ENCODE measurements around the gene B9D1. TPM values are rescaled to one million over a fixed set of nuclear protein-coding genes. Genes with fewer than 3 reads are reported as not detected.

B9D1 gene
- total RNA-seq, 2 experiments from 2014 or later, result 21.1 to 38.1 TPM

- no peak overlapping the region for H2AFZ ChIP-seq (ENCODE audit: low read length)
- intact Hi-C loops (cut with micrococcal nuclease; ENCODE audit: unreplicated experiment), result no loop called here
- DNase-seq (ENCODE audit: low spot score), result no peak
- H4K20me1 ChIP-seq (ENCODE audit: insufficient read depth, low read length), result no peaks in the 10 kb centered on the region
- peaks cover 5% of the 10 kb centered on the region; the same call in 1 of the 2 replicates for H3K36me3 ChIP-seq (ENCODE audit: insufficient read depth, low read length)
- peaks cover 79% of the 10 kb centered on the region for H3K4me1 ChIP-seq (ENCODE audit: insufficient read depth, low read length, poor library complexity, severe bottlenecking)
- no peaks in the 10 kb centered on the region for H3K79me2 ChIP-seq (ENCODE audit: insufficient read depth, low read depth, low read length)
- no peak overlapping the region for H3K27ac ChIP-seq (ENCODE audit: low read depth, low read length, poor library complexity, severe bottlenecking)
- TF ChIP-seq EZH2phosphoT487 (IDR thresholded peaks at IDR 0.05; ENCODE audit: borderline replicate concordance, low read depth, low read length) (no peak), CTCF (conservative IDR thresholded peaks at IDR 0.05; ENCODE audit: low read length) (no peak)
- H3K9me2 ChIP-seq (ENCODE audit: insufficient read depth, low read length), result no peaks in the 10 kb centered on the region
- H3K4me3 ChIP-seq (ENCODE audit: low read depth, low read length, poor library complexity, severe bottlenecking), result no peak overlapping the region
- CTCF ChIA-PET (ENCODE audit: unreplicated experiment), result no interaction called here
- no TSS peak for BruUV-seq (replicated peaks)
- H3K4me2 ChIP-seq (ENCODE audit: low read length), result no peak overlapping the region
- POLR2A ChIA-PET, result no interaction called here
- H3K9me3 ChIP-seq (ENCODE audit: low read length), result no peaks in the 10 kb centered on the region
Measured at GRCh38 chr17:19313066-19313745, 49.3 kb downstream of the B9D1 start.

GRCh38 chr17:19312406-19312805 lies 50.1 kb downstream of the B9D1 start:
- BruUV-seq (replicated peaks), result no TSS peak
- ChIA-PET CTCF (ENCODE audit: unreplicated experiment) (no interaction called here), POLR2A (no interaction called here)
- Histone ChIP-seq H3K36me3 (ENCODE audit: insufficient read depth, low read length) (peaks cover 5% of the 10 kb centered on the region; the same call in 1 of the 2 replicates), H3K79me2 (ENCODE audit: insufficient read depth, low read depth, low read length) (no peaks in the 10 kb centered on the region), H3K9me3 (ENCODE audit: low read length) (no peaks in the 10 kb centered on the region), H2AFZ (ENCODE audit: low read length) (no peak overlapping the region), H3K27ac (ENCODE audit: low read depth, low read length, poor library complexity, severe bottlenecking) (no peak overlapping the region), H3K4me1 (ENCODE audit: insufficient read depth, low read length, poor library complexity, severe bottlenecking) (peaks cover 79% of the 10 kb centered on the region), H3K4me3 (ENCODE audit: low read depth, low read length, poor library complexity, severe bottlenecking) (no peak overlapping the region), H3K4me2 (ENCODE audit: low read length) (no peak overlapping the region), H3K9me2 (ENCODE audit: insufficient read depth, low read length) (no peaks in the 10 kb centered on the region), H4K20me1 (ENCODE audit: insufficient read depth, low read length) (no peaks in the 10 kb centered on the region)
- no peak for DNase-seq (ENCODE audit: low spot score)
- TF ChIP-seq EZH2phosphoT487 (IDR thresholded peaks at IDR 0.05; ENCODE audit: borderline replicate concordance, low read depth, low read length) (no peak), CTCF (conservative IDR thresholded peaks at IDR 0.05; ENCODE audit: low read length) (no peak)
- intact Hi-C loops (cut with micrococcal nuclease; ENCODE audit: unreplicated experiment), result no loop called here

- TF ChIP-seq CTCF (conservative IDR thresholded peaks at IDR 0.05; ENCODE audit: low read length) (no peak), EZH2phosphoT487 (IDR thresholded peaks at IDR 0.05; ENCODE audit: borderline replicate concordance, low read depth, low read length) (no peak)
- intact Hi-C loops (cut with micrococcal nuclease; ENCODE audit: unreplicated experiment), result no loop called here
- CTCF ChIA-PET (ENCODE audit: unreplicated experiment), result no interaction called here
Measured at GRCh38 chr17:19311421-19312215, 50.9 kb downstream of the B9D1 start.

More at GRCh38 chr17:19311421-19312215, 50.9 kb downstream of the B9D1 start:
- POLR2A ChIA-PET, result interaction anchor here (0.6 kb wide), 1 partner anchor 66 kb away, joined by 3 read pairs; no protein-coding TSS in a partner anchor
- no peak overlapping the region for H3K4me3 ChIP-seq (ENCODE audit: low read depth, low read length, poor library complexity, severe bottlenecking)
- peaks cover 79% of the 10 kb centered on the region for H3K4me1 ChIP-seq (ENCODE audit: insufficient read depth, low read length, poor library complexity, severe bottlenecking)
- H4K20me1 ChIP-seq (ENCODE audit: insufficient read depth, low read length), result no peaks in the 10 kb centered on the region
- no peaks in the 10 kb centered on the region for H3K79me2 ChIP-seq (ENCODE audit: insufficient read depth, low read depth, low read length)
- H3K27ac ChIP-seq (ENCODE audit: low read depth, low read length, poor library complexity, severe bottlenecking), result no peak overlapping the region
- no TSS peak for BruUV-seq (replicated peaks)
- H3K9me2 ChIP-seq (ENCODE audit: insufficient read depth, low read length), result no peaks in the 10 kb centered on the region
- no peak overlapping the region for H2AFZ ChIP-seq (ENCODE audit: low read length)
- DNase-seq (ENCODE audit: low spot score), result no peak
- H3K9me3 ChIP-seq (ENCODE audit: low read length), result no peaks in the 10 kb centered on the region
- peaks cover 5% of the 10 kb centered on the region; the same call in 1 of the 2 replicates for H3K36me3 ChIP-seq (ENCODE audit: insufficient read depth, low read length)
- no peak overlapping the region for H3K4me2 ChIP-seq (ENCODE audit: low read length)

Measured in OCI-LY7 (cell line).